ENCODE results near the gene TEX26.

The TEX26 gene

DNA sequence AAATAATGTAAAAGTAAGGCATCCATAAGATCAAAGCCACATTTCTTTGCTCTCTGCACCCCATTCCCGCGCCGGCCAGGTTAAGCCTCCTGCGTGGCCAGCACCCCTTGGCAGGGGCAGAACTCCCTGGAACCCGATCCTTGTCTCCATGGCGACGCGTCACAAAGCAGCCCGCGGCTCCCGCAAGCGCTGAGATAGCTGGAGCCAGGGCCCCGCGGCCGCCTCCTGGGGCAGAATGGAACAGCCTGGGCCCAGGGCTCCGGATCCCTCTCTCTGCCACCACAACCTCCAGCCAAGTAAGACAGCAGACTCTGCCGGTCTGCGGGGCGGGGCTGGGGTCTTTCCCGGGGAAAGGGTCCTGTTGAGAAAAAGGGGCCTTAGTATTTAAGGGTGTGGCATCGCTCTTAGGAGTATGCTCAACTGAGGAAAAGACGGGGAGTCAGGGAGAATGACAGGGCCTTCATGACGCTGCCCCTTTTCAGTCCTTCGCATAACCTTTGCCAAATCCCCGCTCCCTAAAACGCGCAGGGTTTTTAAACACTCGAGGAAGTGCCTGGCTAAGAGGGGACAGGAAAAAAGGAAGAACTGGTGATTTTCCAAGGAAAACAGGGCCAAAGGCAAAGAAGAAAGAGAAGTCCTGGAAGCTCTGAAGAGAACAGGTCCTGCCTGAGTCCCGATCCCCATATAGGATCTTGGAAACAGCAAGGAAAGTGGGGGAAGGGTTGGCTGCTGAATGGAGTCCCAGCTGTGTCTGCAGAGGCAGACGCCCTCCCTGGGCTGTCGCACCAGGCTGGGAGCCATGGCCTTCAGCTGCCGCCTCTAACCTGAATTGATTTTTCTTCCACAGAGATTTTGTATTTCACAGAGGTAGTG is at the start of gene TEX26:
Gene TEX26 (plus strand): TSS at position 176 of the 873 bp plus-strand sequence. CDS start 60 bp downstream, at position 236.
- no peak for DNase-seq
- Mint-ChIP-seq H3K27me3 (peaks cover 60% of the 10 kb centered on the region), H3K9me3 (no peaks in the 10 kb centered on the region), H3K36me3 (ENCODE audit: low read depth) (no peaks in the 10 kb centered on the region), H3K4me1 (ENCODE audit: low read depth) (peaks cover 3% of the 10 kb centered on the region), H3K4me3 (no peak within 1 kb of the TSS), H3K27ac (no peak within 1 kb of the TSS)

DNA sequence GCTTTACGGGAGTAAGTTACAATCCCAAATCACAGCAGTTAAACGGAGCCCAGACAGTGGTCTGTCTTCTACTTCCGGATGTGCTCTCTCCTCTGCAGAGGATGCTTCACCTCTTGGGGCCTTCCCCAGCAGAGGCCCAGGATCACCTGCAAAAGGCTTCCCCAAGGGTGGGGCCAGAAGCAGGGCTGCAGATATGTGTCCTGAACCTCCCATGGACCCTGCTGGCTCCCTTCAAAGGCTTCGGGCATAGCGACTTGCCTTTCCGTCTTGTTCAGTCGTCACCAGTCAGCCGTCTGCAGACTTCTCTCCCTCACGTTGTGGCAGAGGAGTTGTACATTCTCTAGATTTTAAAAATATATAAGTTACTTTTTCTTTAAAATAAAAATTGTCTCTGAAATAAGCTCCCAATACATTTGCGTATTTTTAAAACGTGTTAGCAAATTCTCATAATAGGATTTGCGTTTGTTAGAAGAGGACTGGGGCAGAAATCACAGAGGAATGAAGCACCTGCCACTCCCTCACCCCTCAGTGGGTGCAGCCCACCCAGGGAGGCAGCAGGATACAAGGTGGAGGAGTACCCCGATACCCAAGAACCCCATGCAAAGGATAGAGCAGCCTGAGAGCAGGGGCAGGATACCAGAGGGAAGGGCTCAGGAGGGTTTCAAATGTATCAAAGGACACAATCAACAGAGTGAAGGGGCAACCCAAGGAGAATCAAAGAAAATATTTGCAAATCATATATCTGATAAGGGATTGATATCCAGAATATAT is 49.3 kb upstream of the TEX26 start:
- peaks cover 8% of the 10 kb centered on the region for H3K9me3 Mint-ChIP-seq
- DNase-seq, result no peak
- no peak overlapping the region for H3K27ac Mint-ChIP-seq
- peaks cover 32% of the 10 kb centered on the region for H3K27me3 Mint-ChIP-seq
- H3K4me3 Mint-ChIP-seq, result no peak overlapping the region
- peaks cover 16% of the 10 kb centered on the region for H3K4me1 Mint-ChIP-seq (ENCODE audit: low read depth)
- no peaks in the 10 kb centered on the region for H3K36me3 Mint-ChIP-seq (ENCODE audit: low read depth)

DNA sequence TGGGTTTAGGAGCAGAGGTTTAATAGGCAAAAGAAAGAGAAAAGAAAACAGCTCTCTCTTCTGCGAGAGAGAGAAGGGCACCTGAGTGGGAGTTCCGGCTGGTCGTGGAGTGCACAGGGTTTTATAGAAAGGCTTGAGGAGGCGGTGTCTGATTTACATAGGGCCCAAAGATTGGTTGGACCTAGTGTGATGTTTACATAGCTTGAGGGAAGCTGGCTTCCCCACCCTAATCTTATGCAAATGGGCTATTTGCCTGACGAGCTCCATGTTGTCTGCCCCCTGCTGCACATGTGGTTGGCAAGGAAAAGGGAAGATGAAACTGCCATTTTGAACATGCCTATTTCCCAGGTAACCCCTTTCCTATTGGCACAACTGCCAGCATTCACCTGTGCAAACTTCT is 47.9 kb upstream of the TEX26 start:
- DNase-seq, result no peak
- Mint-ChIP-seq H3K4me3 (no peak overlapping the region), H3K36me3 (ENCODE audit: low read depth) (no peaks in the 10 kb centered on the region), H3K9me3 (peaks cover 9% of the 10 kb centered on the region), H3K27ac (peak overlapping the region; percentile 47), H3K4me1 (ENCODE audit: low read depth) (peaks cover 16% of the 10 kb centered on the region), H3K27me3 (peaks cover 27% of the 10 kb centered on the region)

DNA sequence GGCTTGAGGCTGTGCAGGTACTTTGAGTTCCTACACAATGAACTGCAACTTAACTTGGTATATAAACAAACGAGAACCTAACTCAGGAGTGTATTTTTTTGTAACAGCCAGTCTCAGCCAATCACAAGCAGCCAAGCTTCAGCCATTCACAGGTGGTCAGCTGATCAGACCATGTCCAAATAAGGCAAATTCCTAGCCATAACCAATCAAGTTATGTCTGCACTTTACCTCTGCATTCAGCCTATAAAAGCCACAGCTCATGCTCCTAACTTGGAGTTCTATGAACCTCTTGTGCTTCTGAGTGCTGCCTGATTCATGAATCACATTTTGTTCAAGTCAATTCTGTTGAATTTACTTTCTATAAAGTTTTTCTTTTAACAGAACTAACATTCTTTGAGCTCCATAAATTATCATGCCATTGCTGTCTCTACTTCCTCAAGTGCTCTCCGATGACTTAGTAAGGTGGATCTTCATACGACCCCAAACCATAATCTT is 43.2 kb upstream of the TEX26 start:
- no peak for DNase-seq
- H3K9me3 Mint-ChIP-seq, result peaks cover 8% of the 10 kb centered on the region
- H3K36me3 Mint-ChIP-seq (ENCODE audit: low read depth), result no peaks in the 10 kb centered on the region
- peaks cover 20% of the 10 kb centered on the region for H3K27me3 Mint-ChIP-seq
- no peak overlapping the region for H3K4me3 Mint-ChIP-seq
- H3K27ac Mint-ChIP-seq, result no peak overlapping the region
- H3K4me1 Mint-ChIP-seq (ENCODE audit: low read depth), result peaks cover 13% of the 10 kb centered on the region

DNA sequence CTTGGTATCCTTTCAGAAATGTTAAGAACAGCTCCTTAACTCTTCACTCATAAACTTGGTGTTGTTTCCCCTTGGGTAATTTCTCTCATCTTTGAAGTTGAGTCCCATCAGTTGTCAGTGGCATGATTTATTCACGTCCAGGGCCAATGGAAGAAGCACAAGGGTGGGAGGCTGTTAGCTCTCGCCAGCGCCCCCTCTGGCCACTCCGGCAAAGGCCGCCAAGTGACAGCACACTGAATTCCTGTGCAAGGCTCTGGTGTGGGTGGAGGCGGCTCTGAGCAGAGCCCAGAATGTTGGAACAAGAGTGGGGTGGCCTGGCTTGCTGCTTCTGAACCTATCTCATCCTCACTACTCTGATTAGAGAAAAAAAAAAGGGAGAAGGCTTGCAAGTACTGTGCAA is 39.5 kb upstream of the TEX26 start:
- Mint-ChIP-seq H3K36me3 (ENCODE audit: low read depth) (no peaks in the 10 kb centered on the region), H3K4me3 (no peak overlapping the region), H3K27me3 (peaks cover 38% of the 10 kb centered on the region), H3K4me1 (ENCODE audit: low read depth) (no peaks in the 10 kb centered on the region), H3K9me3 (peaks cover 4% of the 10 kb centered on the region), H3K27ac (no peak overlapping the region)
- DNase-seq, result no peak

DNA sequence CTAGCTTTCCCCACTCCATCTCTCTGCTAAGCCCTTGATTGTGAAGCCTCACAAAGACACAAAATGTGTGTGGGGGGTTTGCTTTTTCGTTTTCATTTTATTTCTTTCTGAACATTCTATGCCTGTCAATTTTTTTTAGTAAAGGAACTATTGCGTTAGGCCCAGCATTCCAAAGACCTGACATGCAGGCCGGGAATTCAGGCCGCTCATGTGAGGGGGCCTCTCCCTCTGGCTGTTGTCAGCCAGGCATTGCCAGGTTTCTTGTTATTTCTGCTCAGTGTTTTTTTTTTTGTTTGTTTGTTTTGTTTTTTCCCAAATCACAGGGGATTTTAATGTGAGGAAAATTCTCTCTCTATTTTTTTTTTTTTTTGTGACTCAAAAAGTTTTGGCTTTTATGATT is 36.7 kb upstream of the TEX26 start:
- peaks cover 55% of the 10 kb centered on the region for H3K27me3 Mint-ChIP-seq
- no peaks in the 10 kb centered on the region for H3K9me3 Mint-ChIP-seq
- no peak overlapping the region for H3K27ac Mint-ChIP-seq
- H3K4me1 Mint-ChIP-seq (ENCODE audit: low read depth), result peaks cover 22% of the 10 kb centered on the region
- H3K4me3 Mint-ChIP-seq, result no peak overlapping the region
- DNase-seq, result no peak
- no peaks in the 10 kb centered on the region for H3K36me3 Mint-ChIP-seq (ENCODE audit: low read depth)

DNA sequence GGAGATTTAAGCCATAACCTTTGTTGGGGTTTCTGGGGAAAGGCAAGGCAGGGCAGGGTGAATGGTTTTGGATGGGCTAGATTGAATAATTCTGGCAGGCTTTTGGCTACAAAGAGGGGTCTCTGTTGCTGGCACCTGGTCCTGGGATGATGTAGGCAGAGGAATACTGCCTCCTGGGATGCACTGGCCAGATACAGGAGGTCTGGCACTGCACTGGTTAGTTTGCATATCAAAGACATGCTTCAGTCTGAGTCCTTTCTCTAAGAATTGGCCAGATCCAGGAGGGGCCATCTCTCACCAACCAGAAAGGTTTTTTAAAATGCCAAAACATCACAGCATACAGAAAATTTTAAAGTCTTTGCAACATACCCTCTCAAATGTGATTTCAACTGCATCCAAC is 34.4 kb upstream of the TEX26 start:
- Mint-ChIP-seq H3K4me3 (no peak overlapping the region), H3K27me3 (peaks cover 59% of the 10 kb centered on the region), H3K9me3 (no peaks in the 10 kb centered on the region), H3K27ac (no peak overlapping the region), H3K4me1 (ENCODE audit: low read depth) (peaks cover 29% of the 10 kb centered on the region), H3K36me3 (ENCODE audit: low read depth) (no peaks in the 10 kb centered on the region)
- no peak for DNase-seq

DNA sequence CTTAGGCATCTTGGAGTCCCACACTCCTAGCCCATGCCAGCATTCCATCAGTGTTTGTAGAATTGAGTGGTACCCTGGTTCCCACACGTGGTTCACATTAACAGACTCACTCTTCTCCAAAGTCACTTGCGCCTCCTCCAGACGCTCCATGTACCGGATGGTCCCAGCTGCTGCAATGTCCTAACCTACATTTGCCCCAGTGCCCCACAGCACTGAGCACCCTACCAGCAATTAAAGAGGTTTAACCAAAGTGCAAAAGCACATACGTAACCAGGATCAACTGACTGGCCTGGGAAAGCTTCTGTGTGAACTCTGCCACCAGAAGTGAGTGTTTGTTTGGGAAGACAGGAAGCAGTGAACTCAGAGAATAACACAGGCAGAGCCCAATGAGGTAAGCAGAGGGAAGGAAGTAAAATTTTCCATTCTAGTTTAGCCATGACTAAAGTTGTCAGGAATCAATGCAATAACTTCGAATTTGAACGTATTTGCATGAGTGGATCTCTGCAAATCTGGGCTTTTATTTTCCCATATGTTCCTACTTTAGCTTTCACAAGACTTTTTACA is 33.7 kb upstream of the TEX26 start:
- Mint-ChIP-seq H3K4me3 (no peak overlapping the region), H3K36me3 (ENCODE audit: low read depth) (no peaks in the 10 kb centered on the region), H3K4me1 (ENCODE audit: low read depth) (peaks cover 29% of the 10 kb centered on the region), H3K9me3 (no peaks in the 10 kb centered on the region), H3K27me3 (peaks cover 60% of the 10 kb centered on the region), H3K27ac (peak overlapping the region; percentile 9)
- peak; percentile 30 for DNase-seq

DNA sequence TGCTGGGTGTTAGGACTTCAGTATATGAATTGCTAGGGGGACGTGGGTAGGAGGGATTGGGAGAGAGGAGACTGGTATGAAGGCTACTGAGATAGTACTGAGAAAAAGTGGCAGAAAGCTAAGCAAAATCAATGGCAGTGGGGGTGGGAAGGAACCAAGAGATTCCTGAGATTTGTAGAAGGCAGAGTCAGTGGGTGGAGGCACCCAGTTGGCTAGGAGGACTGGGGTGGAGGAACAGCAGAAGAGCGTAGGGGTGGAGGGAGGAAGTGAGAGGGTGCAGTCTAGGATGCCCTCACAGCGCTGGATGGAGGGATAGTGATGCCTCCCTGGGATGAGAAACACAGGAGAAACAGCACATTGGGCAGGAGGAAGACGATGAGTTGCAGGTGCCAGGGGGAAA is 32.0 kb upstream of the TEX26 start:
- peaks cover 71% of the 10 kb centered on the region for H3K27me3 Mint-ChIP-seq
- H3K27ac Mint-ChIP-seq, result no peak overlapping the region
- H3K4me3 Mint-ChIP-seq, result no peak overlapping the region
- H3K4me1 Mint-ChIP-seq (ENCODE audit: low read depth), result peaks cover 30% of the 10 kb centered on the region
- no peaks in the 10 kb centered on the region for H3K36me3 Mint-ChIP-seq (ENCODE audit: low read depth)
- H3K9me3 Mint-ChIP-seq, result no peaks in the 10 kb centered on the region
- no peak for DNase-seq

DNA sequence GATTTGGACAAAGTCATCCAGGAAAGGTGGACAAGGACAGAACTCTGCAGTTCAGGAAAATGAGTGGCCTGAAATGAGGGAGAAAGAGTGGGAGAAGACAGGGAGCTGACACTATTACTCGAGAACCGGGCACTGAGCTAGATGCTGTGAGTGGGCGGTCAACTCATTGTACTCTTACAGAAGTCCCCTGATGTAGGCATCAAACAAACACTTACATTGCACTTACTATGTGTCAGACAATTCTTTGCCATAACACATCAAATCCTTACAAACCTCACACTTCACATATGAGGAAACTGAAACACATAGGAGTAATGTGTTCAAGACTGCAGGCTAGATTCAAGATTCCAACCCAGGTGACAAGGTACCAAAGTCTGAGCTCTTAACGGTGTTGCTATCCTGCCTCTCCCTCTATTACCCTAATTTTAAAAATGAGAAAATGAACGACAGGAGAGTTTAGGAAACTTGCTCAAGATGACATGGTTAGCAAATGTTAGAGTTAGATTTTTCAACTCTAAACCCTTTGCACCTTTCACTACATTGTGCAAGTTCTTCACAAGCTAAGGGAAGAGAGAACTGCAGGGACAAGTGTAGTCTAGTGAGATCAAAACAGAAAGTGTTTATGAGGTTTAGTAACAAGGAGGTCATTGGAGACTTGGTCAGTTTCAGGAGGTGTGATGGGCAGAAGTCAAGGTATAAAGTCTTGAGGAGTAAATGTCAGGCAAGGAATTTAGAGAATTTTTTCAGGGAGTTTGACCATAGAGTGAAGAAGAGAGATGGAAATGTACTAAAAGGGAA is 31.3 kb upstream of the TEX26 start:
- H3K27me3 Mint-ChIP-seq, result peaks cover 71% of the 10 kb centered on the region
- no peak overlapping the region for H3K27ac Mint-ChIP-seq
- H3K4me1 Mint-ChIP-seq (ENCODE audit: low read depth), result peaks cover 32% of the 10 kb centered on the region
- H3K4me3 Mint-ChIP-seq, result no peak overlapping the region
- H3K9me3 Mint-ChIP-seq, result no peaks in the 10 kb centered on the region
- no peak for DNase-seq
- no peaks in the 10 kb centered on the region for H3K36me3 Mint-ChIP-seq (ENCODE audit: low read depth)

DNA sequence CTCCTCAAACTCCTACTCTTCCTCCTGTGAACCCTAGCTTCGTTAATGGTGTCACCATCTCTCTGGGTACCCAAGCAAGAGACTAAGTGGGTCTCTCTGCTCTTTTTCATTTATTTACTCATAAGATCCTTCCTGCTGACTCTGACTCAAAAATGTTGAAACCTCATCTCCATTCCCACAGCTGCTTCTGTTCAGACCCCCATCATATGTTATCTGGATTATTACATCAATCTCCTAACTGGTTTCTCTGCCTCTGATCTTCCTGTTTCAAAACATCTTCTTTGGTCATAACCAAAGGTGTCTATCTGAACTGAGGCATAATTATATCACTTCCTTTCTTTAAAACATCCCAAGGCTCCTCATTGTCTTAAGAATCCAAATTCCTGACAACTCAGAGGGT is 28.4 kb upstream of the TEX26 start:
- Mint-ChIP-seq H3K4me1 (ENCODE audit: low read depth) (peaks cover 26% of the 10 kb centered on the region), H3K9me3 (no peaks in the 10 kb centered on the region), H3K36me3 (ENCODE audit: low read depth) (no peaks in the 10 kb centered on the region), H3K27ac (no peak overlapping the region), H3K27me3 (peaks cover 74% of the 10 kb centered on the region), H3K4me3 (no peak overlapping the region)
- DNase-seq, result no peak

DNA sequence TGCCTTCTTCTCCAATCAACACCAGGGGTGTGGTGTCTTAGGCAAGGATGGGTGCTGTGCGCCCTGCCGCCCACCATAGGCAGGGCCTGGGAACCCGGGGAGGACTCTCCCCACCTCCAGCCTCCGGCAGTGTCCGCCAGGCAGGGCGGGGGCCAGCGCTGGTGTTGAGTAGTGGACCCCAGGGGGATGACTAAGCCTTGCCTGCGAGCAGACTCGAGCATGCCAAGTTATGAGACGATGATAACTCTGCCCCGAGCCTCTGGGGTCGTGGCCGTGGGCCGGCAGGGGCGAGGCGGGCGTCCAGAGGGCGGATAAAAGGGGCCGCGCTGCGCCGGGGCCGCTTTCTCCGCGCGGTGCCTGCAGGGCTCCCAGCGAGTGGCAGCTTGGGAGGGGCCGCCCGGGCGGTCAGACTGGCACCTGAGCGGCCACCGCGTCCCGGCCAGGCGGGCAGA is 26.5 kb upstream of the TEX26 start, which contains the start of gene MEDAG:
Gene MEDAG (plus strand): TSS at position 340 of the 452 bp plus-strand sequence. CDS start 245 bp downstream, outside the sequence.
- H3K9me3 Mint-ChIP-seq, result no peaks in the 10 kb centered on the region
- peaks cover 76% of the 10 kb centered on the region for H3K27me3 Mint-ChIP-seq
- H3K27ac Mint-ChIP-seq, result no peak within 1 kb of the TSS
- no peak for DNase-seq
- H3K4me3 Mint-ChIP-seq, result no peak within 1 kb of the TSS
- peaks cover 11% of the 10 kb centered on the region for H3K4me1 Mint-ChIP-seq (ENCODE audit: low read depth)
- no peaks in the 10 kb centered on the region for H3K36me3 Mint-ChIP-seq (ENCODE audit: low read depth)

DNA sequence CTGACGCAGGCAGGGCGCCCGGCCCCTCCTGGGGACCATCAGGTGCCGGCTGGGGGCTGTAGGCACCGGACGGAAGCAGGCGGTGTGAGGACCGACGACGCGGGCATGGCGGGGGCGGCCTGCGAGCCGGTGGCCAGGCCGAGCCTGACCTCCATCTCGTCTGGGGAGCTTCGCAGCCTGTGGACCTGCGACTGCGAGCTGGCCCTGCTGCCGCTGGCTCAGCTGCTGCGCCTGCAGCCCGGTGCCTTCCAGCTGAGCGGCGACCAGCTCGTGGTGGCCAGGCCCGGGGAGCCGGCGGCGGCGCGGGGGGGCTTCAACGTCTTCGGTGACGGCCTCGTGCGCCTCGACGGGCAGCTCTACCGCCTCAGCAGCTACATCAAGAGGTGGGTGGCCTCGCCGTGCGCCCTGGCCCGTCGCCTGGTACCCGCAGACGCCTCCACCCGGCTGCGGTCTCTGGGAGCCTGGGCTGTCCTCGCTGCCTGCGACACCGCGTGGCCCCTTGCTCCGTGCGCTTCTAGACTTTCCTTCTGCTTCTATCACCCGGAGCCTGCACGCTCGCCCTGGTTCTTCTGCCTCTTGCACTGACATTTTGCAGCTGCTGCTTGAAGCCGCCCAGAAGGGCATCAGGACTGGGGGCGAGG is 25.9 kb upstream of the TEX26 start:
- Mint-ChIP-seq H3K9me3 (no peaks in the 10 kb centered on the region), H3K4me3 (no peak overlapping the region), H3K27me3 (peaks cover 72% of the 10 kb centered on the region), H3K4me1 (ENCODE audit: low read depth) (peaks cover 6% of the 10 kb centered on the region), H3K27ac (no peak overlapping the region), H3K36me3 (ENCODE audit: low read depth) (no peaks in the 10 kb centered on the region)
- no peak for DNase-seq
